Vagina (tissue), 2 donors: ENCODE data around the gene MBNL2.

ENCODE experiments used
- POLR2A ChIP-seq, 2 donors: fragments of 450-650 bp; IDR thresholded peaks; one replicate each; pipeline ENCODE4 v1.6.1; 2017; ENCODE audit warnings: antibody characterized with exemption in 2 of 2, mild to moderate bottlenecking in 2 of 2, moderate library complexity in 2 of 2
- TF ChIP-seq, protein P1 (sequence below), 3 experiments: fragments of 450-650 bp in 2 of 3; fragments of 200-600 bp in 1 of 3; sonication (generic) in 1 of 3; IDR thresholded peaks; one replicate each; pipeline ENCODE4 v1.5.1; 2017 to 2019; ENCODE audit warnings: antibody characterized with exemption in 3 of 3, mild to moderate bottlenecking in 2 of 3, moderate library complexity in 2 of 3

- TF ChIP-seq, protein P1, sequence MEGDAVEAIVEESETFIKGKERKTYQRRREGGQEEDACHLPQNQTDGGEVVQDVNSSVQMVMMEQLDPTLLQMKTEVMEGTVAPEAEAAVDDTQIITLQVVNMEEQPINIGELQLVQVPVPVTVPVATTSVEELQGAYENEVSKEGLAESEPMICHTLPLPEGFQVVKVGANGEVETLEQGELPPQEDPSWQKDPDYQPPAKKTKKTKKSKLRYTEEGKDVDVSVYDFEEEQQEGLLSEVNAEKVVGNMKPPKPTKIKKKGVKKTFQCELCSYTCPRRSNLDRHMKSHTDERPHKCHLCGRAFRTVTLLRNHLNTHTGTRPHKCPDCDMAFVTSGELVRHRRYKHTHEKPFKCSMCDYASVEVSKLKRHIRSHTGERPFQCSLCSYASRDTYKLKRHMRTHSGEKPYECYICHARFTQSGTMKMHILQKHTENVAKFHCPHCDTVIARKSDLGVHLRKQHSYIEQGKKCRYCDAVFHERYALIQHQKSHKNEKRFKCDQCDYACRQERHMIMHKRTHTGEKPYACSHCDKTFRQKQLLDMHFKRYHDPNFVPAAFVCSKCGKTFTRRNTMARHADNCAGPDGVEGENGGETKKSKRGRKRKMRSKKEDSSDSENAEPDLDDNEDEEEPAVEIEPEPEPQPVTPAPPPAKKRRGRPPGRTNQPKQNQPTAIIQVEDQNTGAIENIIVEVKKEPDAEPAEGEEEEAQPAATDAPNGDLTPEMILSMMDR (IDR thresholded peaks at IDR 0.05) = no peak
- no peak for TF ChIP-seq POLR2A (IDR thresholded peaks at IDR 0.05)
Observed at GRCh38 chr13:97257228-97257755, 35.2 kb downstream of the MBNL2 start.
